Suprapubic skin (tissue), 3 donors: ENCODE data around the gene CRY2.

Experiments
- POLR2A ChIP-seq, 2 donors: fragments of 450-650 bp; IDR thresholded peaks; one replicate each; pipeline ENCODE4 v1.6.1; 2017; ENCODE audit warnings: antibody characterized with exemption in 2 of 2, mild to moderate bottlenecking in 2 of 2, moderate library complexity in 2 of 2
- TF ChIP-seq, protein P1 (sequence below), 2 donors: fragments of 200-600 bp in 1 of 2; fragments of 450-650 bp in 1 of 2; sonication (generic) in 1 of 2; IDR thresholded peaks; one replicate each; pipeline ENCODE4 v1.5.1; 2016 to 2019; ENCODE audit warnings: antibody characterized with exemption in 2 of 2, mild to moderate bottlenecking in 1 of 2, moderate library complexity in 1 of 2

DNA sequence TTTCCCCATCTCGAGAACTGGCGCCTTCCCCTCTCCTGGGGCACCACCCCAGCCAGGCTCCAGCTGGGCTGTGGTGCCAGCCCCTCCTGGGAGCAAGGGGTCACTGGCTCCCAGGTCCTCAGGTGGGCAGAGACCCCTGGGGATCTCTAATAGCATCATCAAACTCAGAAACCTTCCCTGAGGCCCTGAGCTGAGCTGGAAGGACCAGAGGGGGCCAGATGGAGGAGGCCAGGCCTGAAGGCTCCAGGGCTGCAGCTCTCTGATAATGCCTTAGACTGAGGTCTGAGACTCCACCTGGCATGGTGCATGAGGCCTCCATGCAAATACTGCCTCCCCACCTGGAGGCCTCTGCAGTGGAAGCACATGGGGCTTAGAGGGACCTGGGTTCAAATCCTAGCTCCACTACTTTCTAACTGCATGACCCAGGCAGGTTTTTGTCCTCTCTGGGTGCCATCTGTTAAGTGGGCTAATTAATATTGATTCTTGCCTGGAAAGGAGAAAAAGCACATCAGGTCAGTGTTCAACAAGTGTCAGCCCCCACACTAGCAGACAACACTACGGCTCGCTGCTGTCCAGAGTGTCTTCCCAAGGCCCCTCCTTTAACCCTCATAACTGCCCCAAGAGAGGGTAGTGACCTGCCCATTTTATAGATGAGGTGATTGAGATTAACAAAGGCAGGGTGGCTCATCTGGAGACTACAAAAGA lies 39.7 kb downstream of the CRY2 start:
- TF ChIP-seq, protein P1, sequence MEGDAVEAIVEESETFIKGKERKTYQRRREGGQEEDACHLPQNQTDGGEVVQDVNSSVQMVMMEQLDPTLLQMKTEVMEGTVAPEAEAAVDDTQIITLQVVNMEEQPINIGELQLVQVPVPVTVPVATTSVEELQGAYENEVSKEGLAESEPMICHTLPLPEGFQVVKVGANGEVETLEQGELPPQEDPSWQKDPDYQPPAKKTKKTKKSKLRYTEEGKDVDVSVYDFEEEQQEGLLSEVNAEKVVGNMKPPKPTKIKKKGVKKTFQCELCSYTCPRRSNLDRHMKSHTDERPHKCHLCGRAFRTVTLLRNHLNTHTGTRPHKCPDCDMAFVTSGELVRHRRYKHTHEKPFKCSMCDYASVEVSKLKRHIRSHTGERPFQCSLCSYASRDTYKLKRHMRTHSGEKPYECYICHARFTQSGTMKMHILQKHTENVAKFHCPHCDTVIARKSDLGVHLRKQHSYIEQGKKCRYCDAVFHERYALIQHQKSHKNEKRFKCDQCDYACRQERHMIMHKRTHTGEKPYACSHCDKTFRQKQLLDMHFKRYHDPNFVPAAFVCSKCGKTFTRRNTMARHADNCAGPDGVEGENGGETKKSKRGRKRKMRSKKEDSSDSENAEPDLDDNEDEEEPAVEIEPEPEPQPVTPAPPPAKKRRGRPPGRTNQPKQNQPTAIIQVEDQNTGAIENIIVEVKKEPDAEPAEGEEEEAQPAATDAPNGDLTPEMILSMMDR (IDR thresholded peaks at IDR 0.05): no peak
- TF ChIP-seq POLR2A (IDR thresholded peaks at IDR 0.05): no peak
